Loucy (cell line): ENCODE measurements around the gene ROR1.

ENCODE experiments used
- H2AFZ ChIP-seq: fragments of 200-600 bp; sonication (generic); 2 replicates; pipeline ENCODE4 v1.6.0; 2016; ENCODE audit warnings: antibody characterized with exemption, mild to moderate bottlenecking, low read length, moderate library complexity
- H3F3A ChIP-seq: fragments of 200-600 bp; 2 replicates; pipeline ENCODE4 v1.6.0; 2016; ENCODE audit warnings: antibody characterized with exemption, low read depth, mild to moderate bottlenecking
- H3K27me3 ChIP-seq: fragments of 200-600 bp; sonication (generic); 2 replicates; pipeline ENCODE4 v1.6.1; 2014; ENCODE audit warnings: low read length, mild to moderate bottlenecking; ENCODE audit not compliant: insufficient read depth, poor library complexity, severe bottlenecking
- H3K36me3 ChIP-seq: fragments of 200-600 bp; sonication (generic); 2 replicates; pipeline ENCODE4 v1.6.1; 2016; ENCODE audit warnings: low read length; ENCODE audit not compliant: insufficient read depth
- H3K4me1 ChIP-seq: fragments of 200-600 bp; sonication (generic); 2 replicates; pipeline ENCODE4 v1.5.1; 2014; ENCODE audit warnings: low read length, mild to moderate bottlenecking; ENCODE audit not compliant: insufficient read depth, poor library complexity, severe bottlenecking
- H3K4me2 ChIP-seq: fragments of 200-600 bp; sonication (generic); 2 replicates; pipeline ENCODE4 v1.6.0; 2014; ENCODE audit warnings: antibody characterized with exemption, low read length, low read depth, mild to moderate bottlenecking; ENCODE audit not compliant: poor library complexity, severe bottlenecking
- H3K4me3 ChIP-seq: fragments of 200-600 bp; sonication (generic); 2 replicates; pipeline ENCODE4 v1.5.1; 2014; ENCODE audit warnings: low read length, mild to moderate bottlenecking, mixed read lengths; ENCODE audit not compliant: poor library complexity, severe bottlenecking
- H3K79me2 ChIP-seq: fragments of 200-600 bp; sonication (generic); 2 replicates; pipeline ENCODE4 v1.6.1; 2014; ENCODE audit warnings: low read length; ENCODE audit not compliant: insufficient read depth
- H3K9ac ChIP-seq: fragments of 200-600 bp; sonication (generic); 2 replicates; pipeline ENCODE4 v1.6.0; 2014; ENCODE audit warnings: mild to moderate bottlenecking, low read depth, low read length, moderate library complexity; ENCODE audit not compliant: poor library complexity, severe bottlenecking
- H3K9me2 ChIP-seq: fragments of 200-600 bp; sonication (generic); replicated peaks from 2 replicates; pipeline ENCODE4 v1.6.1; 2016; ENCODE audit warnings: low read depth, low read length, mixed read lengths
- H3K9me3 ChIP-seq: fragments of 200-600 bp; sonication (generic); 2 replicates; pipeline ENCODE4 v1.6.1; 2014; ENCODE audit warnings: mild to moderate bottlenecking, antibody characterized with exemption, low read length, low read depth; ENCODE audit not compliant: insufficient read depth
- H4K20me1 ChIP-seq: fragments of 200-600 bp; sonication (generic); 2 replicates; pipeline ENCODE4 v1.6.0; 2014; ENCODE audit warnings: antibody characterized with exemption, low read length, mild to moderate bottlenecking; ENCODE audit not compliant: insufficient read depth, poor library complexity, severe bottlenecking
- EZH2phosphoT487 ChIP-seq: fragments of 200-600 bp; IDR thresholded peaks from 2 replicates; pipeline ENCODE4 v1.6.1; 2018; ENCODE audit warnings: antibody characterized with exemption, mild to moderate bottlenecking, moderate library complexity, borderline replicate concordance
- TF ChIP-seq, protein P1 (sequence below): fragments of 200-600 bp; sonication (generic); conservative IDR thresholded peaks from 2 replicates; pipeline ENCODE4 v1.5.1; 2014; ENCODE audit warnings: mild to moderate bottlenecking, antibody characterized with exemption, low read length

Gene ROR1

DNA sequence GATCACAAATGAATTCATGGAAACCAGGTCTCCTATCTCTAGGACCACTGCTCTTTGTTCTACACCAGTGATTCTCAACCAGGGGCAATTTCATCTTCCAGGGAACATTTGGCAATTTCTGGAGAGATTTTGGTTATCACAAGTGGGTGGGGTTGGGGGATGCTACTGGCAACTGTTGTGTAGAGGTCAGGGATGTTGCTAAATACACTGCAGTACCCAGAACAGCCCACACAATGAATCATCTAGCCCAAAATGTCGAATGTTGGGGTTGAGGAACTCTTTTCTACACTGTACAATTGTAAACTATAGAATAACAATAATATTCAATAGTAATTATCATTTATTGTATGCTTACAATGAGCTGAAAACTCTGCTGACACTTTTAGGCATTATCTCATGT lies 373.9 kb downstream of the ROR1 start:
- no peaks in the 10 kb centered on the region for H3K27me3 ChIP-seq
- H4K20me1 ChIP-seq, result no peaks in the 10 kb centered on the region
- H3K4me1 ChIP-seq, result peaks cover 15% of the 10 kb centered on the region
- H3K36me3 ChIP-seq, result no peaks in the 10 kb centered on the region
- no peaks in the 10 kb centered on the region for H3K9me2 ChIP-seq
- H3K9me3 ChIP-seq, result no peaks in the 10 kb centered on the region
- no peak overlapping the region for H3K4me3 ChIP-seq
- H3K9ac ChIP-seq, result no peak overlapping the region
- no peak for TF ChIP-seq EZH2phosphoT487
- TF ChIP-seq, protein P1, sequence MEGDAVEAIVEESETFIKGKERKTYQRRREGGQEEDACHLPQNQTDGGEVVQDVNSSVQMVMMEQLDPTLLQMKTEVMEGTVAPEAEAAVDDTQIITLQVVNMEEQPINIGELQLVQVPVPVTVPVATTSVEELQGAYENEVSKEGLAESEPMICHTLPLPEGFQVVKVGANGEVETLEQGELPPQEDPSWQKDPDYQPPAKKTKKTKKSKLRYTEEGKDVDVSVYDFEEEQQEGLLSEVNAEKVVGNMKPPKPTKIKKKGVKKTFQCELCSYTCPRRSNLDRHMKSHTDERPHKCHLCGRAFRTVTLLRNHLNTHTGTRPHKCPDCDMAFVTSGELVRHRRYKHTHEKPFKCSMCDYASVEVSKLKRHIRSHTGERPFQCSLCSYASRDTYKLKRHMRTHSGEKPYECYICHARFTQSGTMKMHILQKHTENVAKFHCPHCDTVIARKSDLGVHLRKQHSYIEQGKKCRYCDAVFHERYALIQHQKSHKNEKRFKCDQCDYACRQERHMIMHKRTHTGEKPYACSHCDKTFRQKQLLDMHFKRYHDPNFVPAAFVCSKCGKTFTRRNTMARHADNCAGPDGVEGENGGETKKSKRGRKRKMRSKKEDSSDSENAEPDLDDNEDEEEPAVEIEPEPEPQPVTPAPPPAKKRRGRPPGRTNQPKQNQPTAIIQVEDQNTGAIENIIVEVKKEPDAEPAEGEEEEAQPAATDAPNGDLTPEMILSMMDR, result no peak
- no peak overlapping the region for H3K4me2 ChIP-seq
- no peaks in the 10 kb centered on the region for H3K79me2 ChIP-seq
- no peak overlapping the region for H2AFZ ChIP-seq
- no peaks in the 10 kb centered on the region for H3F3A ChIP-seq

DNA sequence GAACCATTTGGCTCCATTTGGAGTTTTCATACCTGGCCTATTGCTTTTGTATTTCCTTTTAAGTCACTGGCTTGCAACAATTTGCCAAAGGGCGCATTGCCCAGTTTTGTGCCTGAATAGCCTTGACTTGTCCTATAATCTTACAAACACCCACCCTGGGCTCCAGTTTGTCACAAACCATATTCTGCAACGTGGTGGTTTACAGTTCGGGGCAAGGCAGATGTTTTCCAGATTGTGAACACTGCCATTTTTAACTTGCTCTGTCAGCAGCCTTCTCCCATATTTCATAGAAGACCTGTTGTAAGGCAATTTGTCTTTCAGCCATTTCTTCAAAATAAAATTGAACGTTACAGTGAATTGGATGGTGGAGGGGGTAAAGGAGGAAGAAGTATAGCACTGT lies 376.4 kb downstream of the ROR1 start:
- H3F3A ChIP-seq, result no peaks in the 10 kb centered on the region
- H3K9me3 ChIP-seq, result no peaks in the 10 kb centered on the region
- H3K4me3 ChIP-seq, result no peak overlapping the region
- H3K9me2 ChIP-seq, result no peaks in the 10 kb centered on the region
- no peaks in the 10 kb centered on the region for H3K27me3 ChIP-seq
- H4K20me1 ChIP-seq, result no peaks in the 10 kb centered on the region
- peaks cover 15% of the 10 kb centered on the region for H3K4me1 ChIP-seq
- H3K9ac ChIP-seq, result no peak overlapping the region
- peak overlapping the region; percentile 40 for H3K4me2 ChIP-seq
- TF ChIP-seq, protein P1, result no peak
- no peak for TF ChIP-seq EZH2phosphoT487
- H2AFZ ChIP-seq, result no peak overlapping the region
- no peaks in the 10 kb centered on the region for H3K79me2 ChIP-seq
- H3K36me3 ChIP-seq, result no peaks in the 10 kb centered on the region

DNA sequence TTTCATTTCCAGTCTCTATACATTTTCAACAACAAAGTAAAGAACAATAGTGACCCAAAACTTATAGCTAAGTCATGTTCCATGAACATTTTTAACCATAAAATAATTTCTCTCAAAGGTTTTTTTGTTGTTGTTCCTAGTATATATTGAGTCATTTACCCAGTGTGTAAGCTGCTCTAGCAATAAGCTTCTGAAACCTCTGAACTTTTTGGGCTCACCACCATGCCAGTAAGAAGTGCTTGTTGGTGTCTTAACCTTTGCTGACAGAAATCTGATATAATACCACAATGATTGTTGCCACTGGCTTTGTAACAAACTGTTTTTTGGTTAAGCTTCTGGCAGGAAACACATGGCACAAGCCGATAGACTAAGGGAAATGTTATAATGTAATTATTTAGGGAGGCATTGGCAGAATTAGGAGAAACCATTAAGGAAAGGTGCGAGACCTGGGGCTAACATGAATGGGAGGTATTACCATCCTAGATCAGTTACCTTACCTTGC lies 377.0 kb downstream of the ROR1 start:
- Histone ChIP-seq H2AFZ (no peak overlapping the region), H3K4me1 (peaks cover 15% of the 10 kb centered on the region), H3K79me2 (no peaks in the 10 kb centered on the region), H3K4me3 (no peak overlapping the region), H4K20me1 (no peaks in the 10 kb centered on the region), H3K4me2 (peak overlapping the region; percentile 40), H3K9me3 (no peaks in the 10 kb centered on the region), H3F3A (no peaks in the 10 kb centered on the region), H3K36me3 (no peaks in the 10 kb centered on the region), H3K27me3 (no peaks in the 10 kb centered on the region), H3K9ac (no peak overlapping the region), H3K9me2 (no peaks in the 10 kb centered on the region)
- TF ChIP-seq, protein P1, result no peak
- TF ChIP-seq EZH2phosphoT487, result no peak
